Lower lobe of right lung (tissue), 2 donors: ENCODE results near the gene DHRSX. TPM values are rescaled to one million over a fixed set of nuclear protein-coding genes. Genes with fewer than 3 reads are reported as not detected.

Experiments used
- ATAC-seq, 2 donors: fragments of 200-7000 bp; cut with Tn5 transposase; one replicate each; pipeline ENCODE4 v1.9.1; 2020 to 2022; ENCODE audit warnings: mild to moderate bottlenecking in 2 of 2, moderate library complexity in 2 of 2
- DNase-seq: peaks from one replicate; pipeline ENCODE4 v3.0.0-alpha.2; 2020
- H3K27ac ChIP-seq: fragments of 200-600 bp; one replicate; pipeline ENCODE4 v1.8.0; 2022
- H3K27me3 ChIP-seq: fragments of 200-600 bp; one replicate; pipeline ENCODE4 v1.8.0; 2022; ENCODE audit warnings: low read depth
- H3K36me3 ChIP-seq: fragments of 200-600 bp; one replicate; pipeline ENCODE4 v1.8.0; 2022; ENCODE audit warnings: mild to moderate bottlenecking
- H3K4me1 ChIP-seq: fragments of 200-600 bp; one replicate; pipeline ENCODE4 v1.8.0; 2022
- H3K4me3 ChIP-seq: fragments of 200-600 bp; one replicate; pipeline ENCODE4 v1.8.0; 2022; ENCODE audit warnings: mild to moderate bottlenecking
- H3K9me3 ChIP-seq: fragments of 200-600 bp; one replicate; pipeline ENCODE4 v1.8.0; 2022
- intact Hi-C: fragments of 100-400 bp; cut with DNase I; formaldehyde crosslinking; loops from one replicate; pipeline ENCODE4 v1.11.0; 2022
- total RNA-seq: library from RNA; stranded (reverse); fragmentation: NEBNext Ultra II Directional; extraction: Animal tissue kit (Norgen Biotek cat#: 25700); gene quantifications from one replicate; pipeline ENCODE4 v1.2.1, GENCODE V29; 2021
- TF ChIP-seq, protein P1 (sequence below): fragments of 200-600 bp; IDR thresholded peaks from one replicate; pipeline ENCODE4 v1.8.0; 2022; ENCODE audit warnings: antibody characterized with exemption, mild to moderate bottlenecking
- donor health status: DM: no; HTN: yes; CAD: no; lungs with severe emphysema.

The DHRSX gene
- total RNA-seq, 1 donor from 2014 or later, result 31.9 TPM

DNA sequence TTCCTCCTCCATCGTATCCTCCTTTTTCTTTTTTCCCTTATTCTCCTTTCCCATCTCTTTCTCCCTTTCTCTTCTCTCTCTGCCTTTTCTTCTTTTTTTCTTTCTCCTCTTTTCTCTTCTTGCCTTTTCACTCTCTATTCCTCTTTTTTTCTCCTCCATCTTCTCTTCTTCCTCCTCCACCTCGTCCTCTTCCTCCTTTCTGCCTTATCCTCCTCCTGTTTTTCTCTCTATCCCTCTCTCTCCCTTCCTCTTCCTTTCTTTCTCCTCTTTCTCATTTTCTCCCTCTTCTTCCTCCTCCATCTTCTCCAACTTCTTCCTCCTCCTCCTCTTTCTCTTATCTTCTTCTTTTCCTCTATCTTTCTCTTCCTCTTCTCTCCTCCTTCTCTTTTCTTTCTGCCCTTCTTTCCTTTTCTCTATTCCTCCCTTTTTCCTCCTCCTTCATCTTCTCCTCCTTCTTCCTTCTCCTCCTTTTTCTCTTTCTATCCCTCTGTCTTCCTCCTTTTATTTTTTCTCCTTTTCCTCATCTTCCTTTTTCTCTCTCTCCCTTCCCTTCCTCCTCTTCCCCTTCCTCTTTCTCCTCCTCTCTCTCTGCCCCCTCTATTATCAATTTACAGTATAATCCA, 269.1 kb downstream of the DHRSX start:
- no peak overlapping the region for H3K27ac ChIP-seq
- no peak for DNase-seq
- no peaks in the 10 kb centered on the region for H3K9me3 ChIP-seq
- intact Hi-C loops, result no loop called here
- no peaks in the 10 kb centered on the region for H3K27me3 ChIP-seq
- no peak overlapping the region for H3K4me3 ChIP-seq
- peaks cover 13% of the 10 kb centered on the region for H3K36me3 ChIP-seq
- no peak for ATAC-seq
- H3K4me1 ChIP-seq, result no peaks in the 10 kb centered on the region
- TF ChIP-seq, protein P1, sequence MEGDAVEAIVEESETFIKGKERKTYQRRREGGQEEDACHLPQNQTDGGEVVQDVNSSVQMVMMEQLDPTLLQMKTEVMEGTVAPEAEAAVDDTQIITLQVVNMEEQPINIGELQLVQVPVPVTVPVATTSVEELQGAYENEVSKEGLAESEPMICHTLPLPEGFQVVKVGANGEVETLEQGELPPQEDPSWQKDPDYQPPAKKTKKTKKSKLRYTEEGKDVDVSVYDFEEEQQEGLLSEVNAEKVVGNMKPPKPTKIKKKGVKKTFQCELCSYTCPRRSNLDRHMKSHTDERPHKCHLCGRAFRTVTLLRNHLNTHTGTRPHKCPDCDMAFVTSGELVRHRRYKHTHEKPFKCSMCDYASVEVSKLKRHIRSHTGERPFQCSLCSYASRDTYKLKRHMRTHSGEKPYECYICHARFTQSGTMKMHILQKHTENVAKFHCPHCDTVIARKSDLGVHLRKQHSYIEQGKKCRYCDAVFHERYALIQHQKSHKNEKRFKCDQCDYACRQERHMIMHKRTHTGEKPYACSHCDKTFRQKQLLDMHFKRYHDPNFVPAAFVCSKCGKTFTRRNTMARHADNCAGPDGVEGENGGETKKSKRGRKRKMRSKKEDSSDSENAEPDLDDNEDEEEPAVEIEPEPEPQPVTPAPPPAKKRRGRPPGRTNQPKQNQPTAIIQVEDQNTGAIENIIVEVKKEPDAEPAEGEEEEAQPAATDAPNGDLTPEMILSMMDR, result no peak

DNA sequence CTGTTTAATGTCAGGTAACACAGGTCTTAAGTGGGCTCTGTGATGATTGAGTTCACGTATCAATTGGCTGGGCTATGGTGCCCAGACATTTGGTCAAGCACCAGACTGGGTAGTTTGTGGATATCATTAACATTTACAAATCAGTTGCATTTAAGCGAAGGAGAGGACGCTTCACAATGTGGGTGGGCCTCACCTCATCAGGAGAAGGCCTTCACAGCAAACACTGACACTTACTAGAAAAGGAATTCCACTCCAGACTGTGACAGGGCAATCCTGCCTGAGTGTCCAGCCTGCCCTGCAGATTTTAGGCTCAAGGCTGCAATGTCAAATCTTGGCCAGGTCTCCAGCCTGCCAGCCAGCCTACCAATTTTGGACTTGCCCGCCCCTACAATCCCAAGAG, 270.3 kb downstream of the DHRSX start:
- TF ChIP-seq, protein P1, result no peak
- ATAC-seq (no peak), DNase-seq (no peak)
- H3K4me1 ChIP-seq, result no peaks in the 10 kb centered on the region
- intact Hi-C loops, result no loop called here
- no peaks in the 10 kb centered on the region for H3K9me3 ChIP-seq
- H3K36me3 ChIP-seq, result peaks cover 13% of the 10 kb centered on the region
- H3K27me3 ChIP-seq, result no peaks in the 10 kb centered on the region
- H3K4me3 ChIP-seq, result no peak overlapping the region
- no peak overlapping the region for H3K27ac ChIP-seq

DNA sequence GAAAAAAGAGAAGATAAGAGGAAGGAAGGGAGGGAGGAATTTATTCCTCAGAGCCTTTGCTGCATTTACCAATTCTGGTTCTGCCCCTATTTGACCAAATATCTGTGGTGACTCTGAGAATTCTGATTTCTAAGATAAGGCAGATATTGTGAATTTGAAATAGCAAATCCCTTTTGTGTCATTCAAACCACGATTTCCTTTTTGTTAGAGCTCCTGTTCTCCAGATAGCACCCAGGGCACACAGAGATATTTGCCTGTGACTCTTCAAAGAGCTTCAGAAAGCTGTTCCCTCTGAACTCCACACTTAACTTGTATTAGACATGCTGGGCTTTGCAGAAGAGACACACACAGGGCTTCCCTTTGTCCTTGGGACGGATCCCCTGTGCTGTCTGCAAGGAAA, 272.2 kb downstream of the DHRSX start:
- Histone ChIP-seq H3K36me3 (peaks cover 13% of the 10 kb centered on the region), H3K27ac (no peak overlapping the region), H3K9me3 (no peaks in the 10 kb centered on the region), H3K27me3 (no peaks in the 10 kb centered on the region), H3K4me3 (no peak overlapping the region), H3K4me1 (no peaks in the 10 kb centered on the region)
- intact Hi-C loops, result no loop called here
- DNase-seq (no peak), ATAC-seq (no peak)
- TF ChIP-seq, protein P1, result no peak

DNA sequence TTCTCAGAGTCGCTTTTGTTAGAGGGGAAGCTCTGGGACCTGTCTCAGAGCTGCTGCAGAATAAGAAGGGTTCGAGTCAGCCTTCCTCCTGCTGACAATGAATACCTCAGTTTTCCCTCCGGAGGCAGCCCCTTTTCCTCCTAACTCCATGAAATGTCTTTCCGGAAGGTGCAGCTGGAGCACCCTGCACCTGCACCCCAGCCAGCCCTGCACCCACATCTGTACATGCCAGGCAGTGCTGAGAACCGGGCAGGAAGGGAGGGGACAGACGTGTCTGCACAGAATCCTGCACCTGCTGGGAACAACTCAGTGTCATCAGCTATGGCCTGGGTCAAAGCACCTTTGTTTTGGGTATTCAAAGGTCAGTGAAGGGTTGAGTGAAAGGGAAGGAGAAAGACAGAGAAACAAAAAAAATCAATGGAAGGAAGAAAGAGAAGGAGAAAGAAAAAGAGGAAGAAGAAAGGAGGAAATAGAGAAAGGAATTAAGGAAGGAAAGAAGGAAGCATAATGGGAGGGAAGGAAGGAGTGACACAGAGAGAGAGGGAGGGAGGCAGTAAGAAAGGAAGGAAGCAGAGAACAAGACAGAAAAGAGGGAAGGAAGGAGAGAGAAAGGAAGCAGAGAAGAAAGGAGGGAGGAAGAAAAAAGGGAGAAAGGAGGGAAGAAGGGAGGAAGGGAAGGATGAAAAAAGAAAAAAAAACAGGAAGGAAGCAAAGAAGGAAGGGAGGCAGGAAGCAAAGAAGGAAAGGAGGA, 273.7 kb downstream of the DHRSX start:
- Histone ChIP-seq H3K27me3 (no peaks in the 10 kb centered on the region), H3K9me3 (no peaks in the 10 kb centered on the region), H3K36me3 (peaks cover 13% of the 10 kb centered on the region), H3K4me3 (no peak overlapping the region), H3K4me1 (no peaks in the 10 kb centered on the region), H3K27ac (no peak overlapping the region)
- intact Hi-C loops, result no loop called here
- DNase-seq (no peak), ATAC-seq (no peak)
- TF ChIP-seq, protein P1, result no peak

DNA sequence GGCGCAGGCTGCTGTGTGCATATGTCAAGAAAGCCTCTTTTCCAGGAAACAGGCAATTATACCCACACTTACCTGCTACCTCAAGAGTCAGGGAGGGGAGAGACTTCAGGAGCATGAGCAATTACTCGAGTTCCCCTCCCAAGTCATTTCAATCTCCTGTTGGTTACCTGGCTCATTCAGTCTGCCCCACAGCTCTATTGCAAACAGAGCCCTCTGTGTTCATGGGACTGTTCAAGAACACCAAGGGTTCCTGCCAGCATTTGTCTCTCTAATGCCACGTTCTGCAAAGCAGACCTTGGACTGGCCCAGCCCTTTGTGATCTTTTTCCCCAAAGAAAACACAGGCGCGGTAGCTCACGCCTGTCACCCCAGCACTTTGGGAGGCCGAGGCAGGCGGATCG, 274.6 kb downstream of the DHRSX start:
- intact Hi-C loops, result no loop called here
- H3K27me3 ChIP-seq, result no peaks in the 10 kb centered on the region
- H3K27ac ChIP-seq, result no peak overlapping the region
- no peak for DNase-seq
- H3K9me3 ChIP-seq, result no peaks in the 10 kb centered on the region
- ATAC-seq, result peak; percentile 21 to 54
- H3K4me3 ChIP-seq, result no peak overlapping the region
- H3K36me3 ChIP-seq, result peaks cover 13% of the 10 kb centered on the region
- TF ChIP-seq, protein P1, result no peak
- H3K4me1 ChIP-seq, result no peaks in the 10 kb centered on the region
